ENCODE measurements around the gene FAT1.

GRCh38 chr4:186767794-186768193 is 44.1 kb upstream of the FAT1 start:
- TF ChIP-seq MAX (IDR thresholded peaks at IDR 0.05) (no peak), EP300 (IDR thresholded peaks at IDR 0.05; ENCODE audit: borderline replicate concordance) (no peak), FOXM1 (IDR thresholded peaks at IDR 0.05; ENCODE audit: borderline replicate concordance, low read depth) (no peak), RAD21 (IDR thresholded peaks at IDR 0.05; ENCODE audit: low read depth) (no peak), TCF12 (IDR thresholded peaks at IDR 0.05; ENCODE audit: low read depth) (no peak), TAF1 (IDR thresholded peaks at IDR 0.05; ENCODE audit: low read depth) (no peak), YY1 (IDR thresholded peaks at IDR 0.05; ENCODE audit: low read depth) (no peak), USF1 (IDR thresholded peaks at IDR 0.05) (no peak), CREB1 (IDR thresholded peaks at IDR 0.05; ENCODE audit: low read depth) (no peak), REST (IDR thresholded peaks at IDR 0.05; ENCODE audit: low read depth) (no peak), CEBPB (IDR thresholded peaks at IDR 0.05) (no peak), TEAD4 (IDR thresholded peaks at IDR 0.05) (no peak)
